Measurements from ENCODE around the gene ATAD2B. TPM values are rescaled to one million over a fixed set of nuclear protein-coding genes. Genes with fewer than 3 reads are reported as not detected.

ATAD2B gene
- total RNA-seq, 1 donor from 2014 or later: 24.0 TPM

GRCh38 chr2:23705771-23706612 lies 220.9 kb downstream of the ATAD2B start:
- DNase-seq (ENCODE audit: low spot score): no peak

GRCh38 chr2:23703583-23704385 lies 223.1 kb downstream of the ATAD2B start:
- peak; percentile 85 for DNase-seq (ENCODE audit: low spot score)

GRCh38 chr2:23703037-23703582 lies 223.8 kb downstream of the ATAD2B start:
- peak; percentile 87 for DNase-seq (ENCODE audit: low spot score)

- no peak for DNase-seq (ENCODE audit: low spot score)
These were observed 226.3 kb downstream of the ATAD2B start for GRCh38 chr2:23700627-23701026.

GRCh38 chr2:23699580-23699925 lies 227.4 kb downstream of the ATAD2B start:
- DNase-seq (ENCODE audit: low spot score): no peak

GRCh38 chr2:23698721-23699579 lies 228.0 kb downstream of the ATAD2B start:
- DNase-seq (ENCODE audit: low spot score): peak; percentile 74

Other genes starting within 250 kb of the ATAD2B start
- 21.7 TPM for gene UBXN2A, start 13.3 kb upstream of the ATAD2B start, total RNA-seq
- gene MFSD2B, start 83.0 kb upstream of the ATAD2B start, total RNA-seq: not detected
- gene WDCP, start 120.3 kb upstream of the ATAD2B start, total RNA-seq: 7.2 TPM
- 5.0 TPM for gene FKBP1B, start 122.6 kb upstream of the ATAD2B start, total RNA-seq
- 59.3 TPM for gene SF3B6, start 149.2 kb upstream of the ATAD2B start, total RNA-seq
- gene TP53I3, start 157.7 kb upstream of the ATAD2B start, total RNA-seq: 12.0 TPM
- gene PFN4, start 196.2 kb upstream of the ATAD2B start, total RNA-seq: not detected
- gene FAM228B, start 196.3 kb upstream of the ATAD2B start, total RNA-seq: 27.4 TPM
- 3.2 TPM for gene FAM228A, start 247.9 kb upstream of the ATAD2B start, total RNA-seq